NCI-H748 treated with DMSO at 0.1 percent for 48 hours (cell line): ENCODE data around the gene ZNHIT3.
"Not testable (repeated sequence)": the region's sequence is repeated elsewhere in the genome, so short reads cannot be mapped to it uniquely, and the experiment has no call there.

Experiments used
- DNase-seq: peaks from one replicate; lab custom pipeline; 2025; lab: John Stamatoyannopoulos, UW

Gene ZNHIT3

GRCh38 chr17:36484021-36484420 is 2.5 kb upstream of the ZNHIT3 start:
- not testable (repeated sequence) for DNase-seq

- DNase-seq: no peak
Measured at GRCh38 chr17:36485027-36485426, 1.5 kb upstream of the ZNHIT3 start.

GRCh38 chr17:36485805-36486203 is 677 bp upstream of the ZNHIT3 start:
- DNase-seq: no peak

GRCh38 chr17:36493956-36494355 is 7.5 kb downstream of the ZNHIT3 start:
- DNase-seq: no peak

- DNase-seq: no peak
Measured at GRCh38 chr17:36494674-36495073, 8.2 kb downstream of the ZNHIT3 start.

- no peak for DNase-seq
Measured at GRCh38 chr17:36495076-36495578, 8.6 kb downstream of the ZNHIT3 start.

GRCh38 chr17:36496018-36496789 is 9.7 kb downstream of the ZNHIT3 start:
- DNase-seq: no peak

GRCh38 chr17:36498155-36498554 is 11.7 kb downstream of the ZNHIT3 start:
- no peak for DNase-seq

GRCh38 chr17:36498560-36499300 is 12.2 kb downstream of the ZNHIT3 start:
- no peak for DNase-seq

- no peak for DNase-seq
Measured at GRCh38 chr17:36500745-36501225, 14.3 kb downstream of the ZNHIT3 start.

- no peak for DNase-seq
Measured at GRCh38 chr17:36501351-36501750, 14.9 kb downstream of the ZNHIT3 start.

GRCh38 chr17:36501963-36502362 is 15.5 kb downstream of the ZNHIT3 start:
- DNase-seq: no peak

- DNase-seq: no peak
Measured at GRCh38 chr17:36503456-36504155, 17.1 kb downstream of the ZNHIT3 start.

GRCh38 chr17:36504156-36504545 is 17.7 kb downstream of the ZNHIT3 start:
- no peak for DNase-seq

GRCh38 chr17:36505171-36505570 is 18.7 kb downstream of the ZNHIT3 start:
- DNase-seq: no peak

- DNase-seq: no peak
Measured at GRCh38 chr17:36506249-36506826, 19.9 kb downstream of the ZNHIT3 start.

GRCh38 chr17:36506831-36507230 is 20.4 kb downstream of the ZNHIT3 start:
- DNase-seq: no peak

- DNase-seq: no peak
Measured at GRCh38 chr17:36507266-36507665, 20.8 kb downstream of the ZNHIT3 start.

- DNase-seq: not testable (repeated sequence)
Measured at GRCh38 chr17:36508439-36508838, 22.0 kb downstream of the ZNHIT3 start.

- DNase-seq: no peak
Measured at GRCh38 chr17:36509272-36509985, 22.9 kb downstream of the ZNHIT3 start.

- DNase-seq: no peak
Measured at GRCh38 chr17:36510636-36511035, 24.2 kb downstream of the ZNHIT3 start.
